ENCODE measurements around the gene ABLIM2. TPM values are rescaled to one million over a fixed set of nuclear protein-coding genes. Genes with fewer than 3 reads are reported as not detected.

ABLIM2 gene
- total RNA-seq, 4 donors from 2014 or later: 9.2 to 24.0 (median 12.3) TPM

- intact Hi-C loops (cut with DNase I): no loop called here
- H3K36me3 ChIP-seq: no peaks in the 10 kb centered on the region
- no peak overlapping the region for H3K27ac ChIP-seq
- TF ChIP-seq POLR2A (IDR thresholded peaks at IDR 0.05) (no peak), CTCF (IDR thresholded peaks at IDR 0.05) (no peak)
- H3K27me3 ChIP-seq: no peaks in the 10 kb centered on the region
- H3K4me3 ChIP-seq (replicated peaks in 1 of 3): no peak overlapping the region
- DNase-seq: no peak
- peaks cover 0 to 14% of the 10 kb centered on the region in 2 donors for H3K4me1 ChIP-seq
- no peaks in the 10 kb centered on the region for H3K9me3 ChIP-seq
- WGBS, 2 donors: 94 to 95% methylated on average over 13 to 27 of the region's 27 CpGs
These were observed 73.7 kb downstream of the ABLIM2 start for GRCh38 chr4:8084712-8085490.

GRCh38 chr4:8084031-8084660, 74.5 kb downstream of the ABLIM2 start:
- H3K36me3 ChIP-seq: no peaks in the 10 kb centered on the region
- intact Hi-C loops (cut with DNase I): no loop called here
- H3K9me3 ChIP-seq: no peaks in the 10 kb centered on the region
- H3K27ac ChIP-seq: no peak overlapping the region
- peaks cover 0 to 12% of the 10 kb centered on the region in 2 donors for H3K4me1 ChIP-seq
- WGBS, 2 donors: 91 to 92% methylated on average over 16 to 17 of the region's 17 CpGs
- TF ChIP-seq CTCF (IDR thresholded peaks at IDR 0.05) (no peak), POLR2A (IDR thresholded peaks at IDR 0.05) (no peak)
- no peak for DNase-seq
- H3K27me3 ChIP-seq: no peaks in the 10 kb centered on the region
- no peak overlapping the region for H3K4me3 ChIP-seq (replicated peaks in 1 of 3)

- Histone ChIP-seq H3K27me3 (no peaks in the 10 kb centered on the region), H3K4me3 (replicated peaks in 1 of 3) (no peak overlapping the region), H3K36me3 (no peaks in the 10 kb centered on the region), H3K4me1 (peaks cover 0 to 12% of the 10 kb centered on the region in 2 donors), H3K27ac (no peak overlapping the region), H3K9me3 (no peaks in the 10 kb centered on the region)
- intact Hi-C loops (cut with DNase I): no loop called here
- DNase-seq: no peak
- TF ChIP-seq POLR2A (IDR thresholded peaks at IDR 0.05): no peak
- TF ChIP-seq CTCF (IDR thresholded peaks at IDR 0.05): no peak
- 85 to 86% methylated on average over 19 to 20 of the region's 21 CpGs for WGBS, 2 donors
These were observed 75.4 kb downstream of the ABLIM2 start for GRCh38 chr4:8083086-8083825.

- H3K36me3 ChIP-seq: no peaks in the 10 kb centered on the region
- intact Hi-C loops (cut with DNase I): no loop called here
- WGBS, 2 donors: 24 to 43% methylated on average over 5 to 10 of the region's 10 CpGs
- H3K4me3 ChIP-seq (replicated peaks in 1 of 3): no peak overlapping the region
- no peaks in the 10 kb centered on the region for H3K27me3 ChIP-seq
- peak; percentile 12 to 20 for DNase-seq
- TF ChIP-seq CTCF (IDR thresholded peaks at IDR 0.05): no peak
- TF ChIP-seq POLR2A (IDR thresholded peaks at IDR 0.05): no peak
- no peaks in the 10 kb centered on the region for H3K9me3 ChIP-seq
- peaks cover 0 to 12% of the 10 kb centered on the region in 2 donors for H3K4me1 ChIP-seq
- no peak overlapping the region for H3K27ac ChIP-seq
These were observed 76.0 kb downstream of the ABLIM2 start for GRCh38 chr4:8082517-8083055.
